Occipital lobe (tissue), 2 donors: Measurements from ENCODE around the gene SAMD7. TPM values are rescaled to one million over a fixed set of nuclear protein-coding genes. Genes with fewer than 3 reads are reported as not detected.

Experiments used
- DNase-seq: peaks from one replicate; lab custom pipeline; 2025; lab: John Stamatoyannopoulos, UW
- total RNA-seq: library from RNA; depleted of rRNA; stranded (reverse); fragments of >200 nt; gene quantifications from one replicate; pipeline ENCODE4 v1.2.3, GENCODE V29; 2014

SAMD7 gene, protein sequence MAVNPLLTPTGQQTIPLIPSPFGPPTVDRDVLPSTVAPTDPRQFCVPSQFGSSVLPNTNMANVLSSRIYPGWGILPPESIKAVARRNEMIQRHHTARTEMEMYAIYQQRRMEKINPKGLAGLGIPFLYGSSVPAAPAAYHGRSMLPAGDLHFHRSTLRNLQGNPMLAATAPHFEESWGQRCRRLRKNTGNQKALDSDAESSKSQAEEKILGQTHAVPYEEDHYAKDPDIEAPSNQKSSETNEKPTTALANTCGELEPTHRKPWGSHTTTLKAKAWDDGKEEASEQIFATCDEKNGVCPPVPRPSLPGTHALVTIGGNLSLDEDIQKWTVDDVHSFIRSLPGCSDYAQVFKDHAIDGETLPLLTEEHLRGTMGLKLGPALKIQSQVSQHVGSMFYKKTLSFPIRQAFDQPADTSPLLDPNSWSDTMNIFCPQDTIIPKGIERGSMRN
- not detected for total RNA-seq

DNA sequence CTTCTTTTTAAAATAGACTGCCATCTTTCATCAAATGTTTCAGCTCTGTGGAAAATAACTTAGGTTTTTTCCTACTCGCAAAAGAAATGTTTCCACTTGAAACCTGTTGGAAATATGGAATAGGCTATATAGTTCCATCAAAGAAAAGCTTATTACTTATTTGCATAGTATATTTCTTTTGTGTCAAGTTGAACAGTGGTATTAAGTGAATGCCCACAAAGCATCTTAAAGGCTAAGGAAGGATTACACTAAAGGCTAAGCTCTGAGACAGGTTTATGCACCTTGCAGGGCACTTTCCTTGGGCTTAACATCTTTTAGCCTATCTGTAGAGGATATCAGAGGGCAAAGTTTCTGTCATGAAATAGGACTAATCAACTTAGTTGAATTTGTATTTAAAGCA is at the start of gene SAMD7:
TSS of gene SAMD7 (plus strand) at position 301 of the 400 bp plus-strand sequence. CDS start 7,927 bp downstream, outside the sequence.
- DNase-seq = no peak

DNA sequence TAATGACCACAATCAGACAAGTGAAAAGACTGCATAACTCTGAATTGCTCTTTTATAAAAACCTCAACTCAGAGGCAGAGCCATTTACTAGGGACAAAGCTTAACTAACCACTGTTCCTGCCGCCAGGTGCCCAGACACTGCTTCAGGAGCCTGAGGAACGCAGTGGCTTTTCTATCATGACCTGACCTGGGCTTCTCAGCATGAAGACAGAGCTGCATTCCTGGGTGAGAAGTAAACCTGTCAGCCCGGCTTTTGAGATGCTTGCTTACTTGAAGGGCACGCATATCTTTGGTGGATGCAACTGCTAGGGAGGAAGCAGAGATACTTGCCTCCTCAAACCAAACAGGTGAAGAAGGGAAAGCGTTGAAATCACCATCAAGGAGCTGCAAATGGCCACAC is 49.5 kb upstream of the SAMD7 start:
- no peak for DNase-seq

DNA sequence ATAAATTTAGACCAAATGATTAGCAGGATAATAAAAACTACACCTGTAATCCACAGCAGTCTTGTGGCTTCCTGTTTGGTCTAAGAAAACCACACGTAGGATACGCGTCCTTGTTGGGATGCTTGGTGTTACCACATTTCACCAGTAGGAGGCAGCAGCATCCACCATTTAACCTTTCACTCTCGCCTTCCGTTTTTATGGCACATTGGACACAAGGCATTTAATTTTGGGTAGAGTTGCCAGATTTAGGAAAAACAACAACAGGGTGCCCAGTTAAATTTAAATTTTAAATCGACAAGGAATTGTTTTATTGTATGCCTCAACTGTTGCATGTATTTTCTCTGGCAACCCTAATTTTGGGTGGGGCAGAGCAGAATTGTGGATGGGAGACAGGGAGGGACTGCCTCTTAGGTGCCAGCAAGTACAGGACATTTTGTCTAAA is 47.9 kb upstream of the SAMD7 start:
- DNase-seq = peak; percentile 32

DNA sequence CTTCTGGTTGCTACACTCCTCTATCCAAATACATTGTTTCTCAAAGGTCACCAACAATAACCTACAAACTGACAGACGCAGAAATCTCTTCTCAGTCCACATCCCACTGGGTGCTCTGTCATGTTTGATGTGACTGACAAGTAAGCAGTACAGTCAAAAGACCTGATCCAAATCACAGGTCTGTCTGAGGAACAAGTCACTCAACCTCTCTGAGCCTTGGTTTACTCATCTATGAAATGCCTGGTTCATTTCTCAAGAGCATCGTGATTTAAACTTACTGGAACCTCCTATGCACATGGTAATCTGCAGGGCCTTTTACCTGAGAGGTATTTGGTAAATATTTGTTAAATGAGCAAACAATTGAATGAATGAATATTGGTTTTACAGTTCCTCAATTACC is 47.1 kb upstream of the SAMD7 start:
- DNase-seq = no peak

DNA sequence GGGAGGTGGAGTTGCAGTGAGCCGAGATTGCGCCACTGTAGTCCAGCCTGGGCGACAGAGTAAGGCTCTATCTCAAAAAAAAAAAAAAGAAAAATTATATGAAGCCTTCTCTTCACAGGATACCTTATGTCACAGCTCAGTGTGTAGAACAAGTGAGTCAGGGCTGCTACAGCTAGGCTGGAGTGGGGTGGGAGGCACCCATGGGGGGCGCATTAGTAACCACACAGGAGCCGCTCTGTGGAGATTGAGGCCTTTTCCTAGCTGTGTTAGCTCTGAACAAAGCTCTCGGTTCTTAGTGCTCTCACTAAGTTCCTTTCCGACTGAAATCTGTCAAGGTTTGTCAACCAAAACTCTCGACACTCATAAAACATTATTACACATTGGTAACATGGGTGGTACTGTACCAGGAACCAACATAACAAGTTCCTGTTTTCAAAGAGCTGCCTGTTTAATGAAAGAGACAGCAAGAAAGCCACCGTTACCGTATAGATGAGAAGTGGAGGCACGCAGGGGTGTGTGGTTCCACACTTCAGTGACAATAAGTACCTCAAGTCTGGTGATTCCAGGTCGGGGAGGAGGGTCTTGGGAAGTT is 46.1 kb upstream of the SAMD7 start:
- no peak for DNase-seq

DNA sequence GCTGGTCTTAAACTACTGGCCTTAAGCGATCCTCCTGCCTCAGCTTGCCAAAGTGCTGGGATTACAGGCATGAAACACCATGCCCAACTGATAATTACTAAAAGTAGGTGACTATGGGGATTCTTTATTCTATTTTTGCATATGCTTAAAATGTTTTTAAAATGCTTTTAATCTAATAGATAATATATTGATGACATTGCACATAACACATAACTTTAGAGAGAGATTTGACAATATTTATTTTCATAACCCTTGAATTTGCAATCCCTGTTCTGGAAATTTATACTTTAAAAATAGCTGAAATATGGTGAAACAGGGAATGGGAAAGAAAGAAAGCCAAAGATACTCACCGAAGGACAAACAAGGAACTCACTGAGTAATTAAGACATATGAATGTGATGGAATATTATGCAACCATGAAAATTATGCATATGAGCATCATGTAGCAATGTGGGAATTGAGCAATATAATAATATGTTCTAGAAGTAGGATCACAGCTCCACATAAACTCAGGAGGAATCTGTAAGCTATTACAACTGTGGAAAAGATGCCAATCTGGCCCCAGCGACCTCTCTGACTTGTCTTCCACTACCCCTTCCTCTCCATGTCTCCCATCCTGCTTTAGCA is 43.7 kb upstream of the SAMD7 start:
- no peak for DNase-seq

DNA sequence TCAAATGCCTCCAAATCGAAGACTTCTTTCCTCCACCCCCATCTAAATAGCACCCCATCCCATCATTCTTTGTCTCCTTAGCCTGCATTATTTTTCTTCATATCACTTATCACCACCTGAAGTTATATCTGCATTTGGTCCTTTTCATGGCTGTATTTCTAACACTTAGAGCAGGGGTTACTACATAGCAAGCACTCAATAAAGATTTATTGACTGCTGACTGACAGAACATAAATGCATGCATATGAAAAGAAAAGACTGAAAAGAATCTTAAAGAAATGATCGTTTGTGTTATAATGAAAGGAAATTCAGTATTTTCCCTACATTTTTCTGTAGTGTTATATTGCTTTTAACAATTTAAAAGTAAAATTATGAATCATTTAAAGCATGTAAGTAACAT is 43.0 kb upstream of the SAMD7 start:
- no peak for DNase-seq

DNA sequence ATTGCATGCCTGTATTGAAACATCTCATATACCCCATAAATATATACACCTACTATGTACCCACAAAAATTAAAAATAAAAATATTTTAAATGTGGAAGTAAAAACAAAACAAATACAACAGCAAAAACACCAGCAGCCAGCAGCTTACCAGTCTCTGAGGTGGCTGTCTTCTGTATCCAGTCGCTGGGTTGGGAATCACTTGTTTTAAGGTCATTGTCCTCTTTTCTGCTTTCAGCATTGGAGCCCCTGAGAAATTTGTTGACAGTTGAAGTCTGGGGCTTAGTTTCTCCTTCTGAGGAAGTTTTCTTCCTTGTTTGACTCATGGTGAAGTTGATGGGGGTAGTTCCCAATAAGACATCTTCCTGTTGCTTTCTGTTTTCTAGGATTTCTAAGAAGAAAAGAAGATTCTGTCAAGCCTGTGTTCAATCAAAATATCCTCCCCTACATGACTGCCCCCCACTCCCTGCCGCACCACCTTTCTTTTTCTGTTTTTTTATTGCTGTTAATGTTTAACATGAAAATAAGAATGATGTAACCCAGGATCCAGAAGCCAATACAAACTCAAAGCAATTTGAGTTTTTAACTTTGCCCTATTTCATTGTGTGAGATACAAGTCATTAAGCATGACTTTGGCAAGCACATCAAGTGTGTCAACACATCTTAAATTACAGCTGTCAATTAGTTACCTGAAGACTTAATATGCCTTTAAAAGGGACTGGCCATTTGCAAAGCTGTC is 41.7 kb upstream of the SAMD7 start, which contains the start of gene LRRC31:
TSS of gene LRRC31 (minus strand) at position 452 of the 737 bp plus-strand sequence. CDS start at position 324, 128 bp downstream.
- DNase-seq = no peak

DNA sequence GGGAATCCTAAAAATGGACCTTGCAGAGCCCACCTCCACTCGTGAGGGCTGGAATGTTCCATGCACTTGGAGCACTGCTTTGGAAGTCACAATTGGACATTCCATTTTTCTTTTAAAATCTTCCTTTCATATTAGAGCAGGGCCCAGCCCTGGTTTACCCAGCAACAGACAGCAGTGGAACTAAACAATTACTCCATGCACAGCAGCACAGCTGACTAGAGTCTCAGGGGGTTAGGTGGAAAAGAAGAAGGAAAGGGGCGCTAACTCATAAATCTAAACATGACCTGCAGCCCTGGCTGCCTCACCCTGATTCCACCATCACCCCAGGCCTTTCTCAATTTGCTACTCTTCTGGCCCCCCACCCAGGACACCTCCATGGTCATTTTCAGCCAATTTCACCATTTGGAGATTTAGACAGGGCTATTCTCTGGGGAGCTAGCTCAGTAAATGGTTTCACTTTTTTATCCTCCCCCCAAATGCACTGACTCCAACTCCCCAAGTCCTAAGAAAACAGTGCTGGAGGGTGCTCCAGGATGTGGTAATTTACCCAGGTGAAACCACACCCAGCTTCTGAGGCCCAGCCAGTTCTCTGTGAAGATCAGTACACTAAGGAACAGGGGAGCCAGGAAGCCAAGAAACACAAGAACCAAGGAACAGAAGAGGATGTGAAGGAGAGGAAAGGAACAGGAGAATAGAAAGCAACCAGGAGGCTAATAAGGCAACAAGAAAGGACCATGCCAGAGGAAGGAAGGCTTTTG is 40.1 kb upstream of the SAMD7 start:
- no peak for DNase-seq

DNA sequence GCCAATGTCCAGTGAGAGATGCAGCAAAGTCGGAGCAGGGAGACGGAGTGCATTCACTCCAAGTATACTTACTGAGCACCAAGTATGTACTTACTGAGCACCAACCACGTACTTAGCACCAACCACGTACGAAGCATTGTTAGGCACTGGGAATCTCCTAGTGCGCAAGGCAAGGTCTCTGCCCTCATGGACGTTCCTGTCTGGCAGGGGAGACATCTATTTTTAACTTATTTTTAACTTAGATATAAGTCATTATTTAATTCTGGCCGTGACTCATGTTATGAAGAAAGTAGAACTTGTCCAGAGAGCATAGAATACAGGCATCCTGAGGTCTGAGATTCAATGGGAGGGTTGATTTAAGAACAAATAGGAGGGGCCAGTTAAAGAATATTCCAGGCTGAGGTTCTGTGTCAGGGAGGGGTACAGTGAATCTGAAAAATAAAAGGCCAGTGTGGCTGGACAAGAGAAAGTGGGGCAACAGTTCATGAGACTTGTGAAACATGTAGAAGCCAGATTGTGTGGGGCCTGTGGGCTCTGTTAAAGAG is 32.3 kb upstream of the SAMD7 start:
- DNase-seq = no peak

DNA sequence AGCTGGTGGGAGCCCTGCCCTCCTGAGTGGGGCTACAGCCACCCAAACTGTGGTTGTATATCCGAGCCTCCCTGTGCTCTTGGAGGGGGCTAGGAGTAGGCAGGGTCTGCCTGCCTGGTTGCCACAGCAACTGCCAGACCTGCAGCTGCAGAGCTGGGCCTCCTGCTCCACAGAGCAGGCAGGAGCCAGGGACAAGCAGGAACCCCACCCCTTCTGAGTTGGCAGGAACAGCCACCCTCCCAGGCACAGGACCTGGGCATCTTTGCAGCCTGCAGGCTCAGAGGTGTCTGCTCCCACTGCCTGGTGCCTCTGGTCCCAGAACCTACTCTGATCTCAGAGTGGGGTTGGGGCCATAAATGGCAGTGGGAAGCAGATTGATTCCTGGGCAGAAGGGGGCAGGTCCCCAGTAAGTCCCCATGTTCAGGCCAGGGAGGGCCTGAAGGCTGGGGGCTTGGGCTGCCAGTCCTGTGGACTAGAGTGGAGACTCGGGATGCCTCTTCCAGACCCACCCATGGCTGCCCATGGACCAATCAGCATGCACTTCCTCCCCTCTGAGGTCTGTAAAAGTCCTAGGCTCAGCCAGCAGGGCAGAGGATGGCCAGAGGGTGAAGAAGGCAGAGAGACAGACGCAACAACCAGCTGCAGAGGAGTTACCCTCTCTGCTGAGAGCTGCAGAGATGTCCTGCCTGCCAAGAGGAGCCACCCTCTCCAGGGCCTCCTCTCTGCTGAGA is 31.4 kb upstream of the SAMD7 start:
- no peak for DNase-seq

DNA sequence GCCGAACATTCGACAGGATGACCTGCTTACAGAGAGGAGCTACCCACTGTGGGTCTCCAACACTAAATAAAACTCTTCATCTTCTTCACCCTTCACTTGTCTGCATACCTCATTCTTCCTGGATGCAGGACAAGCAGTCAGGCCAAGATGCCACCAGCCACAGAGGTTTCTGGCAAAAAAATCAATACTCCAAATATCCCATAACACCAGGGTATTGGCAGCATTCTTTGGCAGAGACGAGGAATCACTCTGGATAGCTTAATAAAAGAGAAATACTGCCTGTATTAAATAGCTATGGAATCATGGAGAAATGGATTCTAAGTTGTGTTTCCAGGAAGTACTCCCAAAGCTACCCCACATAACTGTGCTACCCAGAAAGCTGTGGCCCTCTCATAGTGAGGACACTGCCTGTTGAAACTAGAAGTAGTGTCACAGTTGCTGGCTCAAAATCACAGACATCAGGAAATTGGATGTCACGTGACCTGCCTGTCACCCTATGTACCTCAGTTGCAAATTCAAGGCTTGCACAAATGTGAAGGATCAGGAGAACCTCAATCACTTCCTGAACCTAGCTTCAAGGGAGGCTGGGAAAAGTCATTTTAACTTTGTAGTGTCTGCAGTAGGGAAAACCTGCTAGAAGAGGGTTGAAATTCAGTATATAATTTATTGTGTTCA is 30.7 kb upstream of the SAMD7 start:
- no peak for DNase-seq

DNA sequence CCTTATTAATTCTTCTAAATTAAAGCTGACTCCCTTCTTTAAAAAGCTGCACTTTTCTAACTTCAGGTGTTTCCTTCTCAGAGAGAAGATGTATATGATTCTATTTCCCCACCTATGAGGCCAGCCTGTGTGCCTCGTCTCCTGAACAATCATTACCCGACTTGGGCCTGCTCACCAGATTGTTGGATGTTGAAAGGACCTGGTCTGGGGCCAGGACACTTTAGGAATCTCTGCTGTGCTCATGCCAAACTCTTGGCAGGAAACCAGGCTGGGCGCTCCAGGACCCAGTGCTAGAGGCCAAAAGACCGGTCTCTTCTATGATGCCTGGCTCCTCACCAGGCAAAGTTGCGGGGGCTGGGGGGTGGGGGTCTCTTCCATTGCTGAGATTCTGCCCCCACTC is 24.7 kb upstream of the SAMD7 start:
- peak; percentile 24 for DNase-seq

DNA sequence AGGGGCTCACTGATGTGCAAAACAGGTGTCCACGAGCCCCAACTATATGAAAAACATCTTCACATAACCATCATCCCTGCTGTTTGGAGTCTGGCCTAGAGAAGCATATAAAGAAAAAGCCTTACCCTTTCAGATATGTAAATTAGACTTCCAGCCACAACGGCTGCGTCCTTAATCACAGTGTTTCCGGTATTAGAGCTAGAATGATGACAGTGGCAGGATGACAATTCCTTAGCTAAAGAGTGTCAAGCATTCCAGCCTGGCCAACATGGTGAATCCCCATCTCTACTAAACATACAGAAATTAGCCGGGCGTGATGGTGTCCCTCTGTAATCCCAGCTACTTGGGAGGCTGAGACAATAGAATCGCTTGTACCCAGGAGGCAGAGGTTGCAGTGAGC is 19.5 kb upstream of the SAMD7 start:
- DNase-seq = no peak

DNA sequence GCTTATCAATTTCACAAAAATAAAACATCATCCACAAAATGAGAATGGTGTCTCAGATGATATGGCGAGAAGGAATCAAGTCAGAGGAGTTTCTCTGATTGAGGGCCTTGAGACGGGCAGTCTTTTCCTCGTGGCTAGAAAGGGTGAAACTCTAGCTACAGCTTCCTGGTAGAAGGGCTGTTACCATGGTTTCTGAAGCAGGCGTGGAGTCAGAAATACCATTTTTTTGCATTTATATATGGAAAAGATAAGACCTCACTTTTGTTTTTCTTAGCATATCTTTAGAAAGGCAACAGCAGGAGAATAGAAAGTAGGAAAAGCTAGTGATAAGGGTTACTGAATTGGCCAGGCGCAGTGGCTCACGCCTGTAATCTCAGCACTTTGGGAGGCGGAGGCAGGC is 17.3 kb upstream of the SAMD7 start:
- no peak for DNase-seq

DNA sequence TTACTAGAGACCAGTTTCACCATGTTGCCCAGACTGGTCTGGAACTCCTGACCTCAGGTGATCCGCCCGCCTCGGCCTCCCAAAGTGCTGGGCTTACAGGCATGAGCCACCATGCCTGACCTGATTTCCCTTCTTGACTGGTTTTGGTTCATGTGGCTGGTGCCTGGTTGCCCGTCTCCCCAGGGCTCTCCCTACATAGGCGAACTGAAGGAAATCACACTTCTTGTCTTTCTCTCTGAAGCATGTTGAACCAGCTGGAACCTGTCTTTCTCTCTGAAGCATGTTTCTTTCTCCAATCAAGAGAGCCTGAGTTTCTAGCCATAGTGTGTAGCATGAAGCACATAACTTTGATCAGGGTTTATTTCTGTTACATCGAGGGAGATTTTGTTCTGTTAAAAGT is 16.3 kb upstream of the SAMD7 start:
- no peak for DNase-seq

DNA sequence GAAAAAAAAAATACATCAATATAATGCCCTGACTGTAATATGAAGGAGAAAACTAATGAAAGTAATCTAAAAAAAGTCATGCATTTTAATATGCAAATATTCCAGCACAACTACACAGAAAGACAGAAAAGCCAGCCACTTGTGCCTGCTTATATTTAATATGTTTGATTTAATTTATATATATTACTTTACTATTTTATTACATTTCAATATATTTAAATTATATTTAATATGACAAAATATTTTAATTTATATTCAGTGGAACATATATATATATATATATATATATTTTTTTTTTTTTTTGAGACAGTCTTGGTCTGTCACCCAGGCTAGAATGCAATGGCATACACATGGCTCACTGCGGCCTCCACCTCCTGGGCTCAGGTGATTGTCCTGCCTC is 14.1 kb upstream of the SAMD7 start:
- DNase-seq = no peak

DNA sequence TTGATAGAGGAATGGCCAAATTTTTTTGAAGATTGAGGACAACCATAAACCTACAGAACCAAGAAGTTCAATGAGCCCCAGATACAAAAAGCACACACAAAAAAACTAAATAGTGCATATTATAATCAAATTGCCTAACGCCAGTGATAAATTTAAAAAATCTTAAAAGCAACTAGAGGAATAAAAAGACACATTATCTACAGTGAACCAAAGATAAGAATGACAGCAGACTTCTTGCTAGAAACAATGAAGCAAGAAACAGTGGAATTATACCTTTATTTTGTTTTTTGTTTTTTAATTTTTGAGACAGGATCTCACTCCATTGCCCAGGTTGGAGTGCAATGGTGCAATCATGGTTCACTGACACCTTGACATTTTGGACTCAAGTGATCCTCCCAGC is 9.9 kb upstream of the SAMD7 start:
- DNase-seq = no peak

DNA sequence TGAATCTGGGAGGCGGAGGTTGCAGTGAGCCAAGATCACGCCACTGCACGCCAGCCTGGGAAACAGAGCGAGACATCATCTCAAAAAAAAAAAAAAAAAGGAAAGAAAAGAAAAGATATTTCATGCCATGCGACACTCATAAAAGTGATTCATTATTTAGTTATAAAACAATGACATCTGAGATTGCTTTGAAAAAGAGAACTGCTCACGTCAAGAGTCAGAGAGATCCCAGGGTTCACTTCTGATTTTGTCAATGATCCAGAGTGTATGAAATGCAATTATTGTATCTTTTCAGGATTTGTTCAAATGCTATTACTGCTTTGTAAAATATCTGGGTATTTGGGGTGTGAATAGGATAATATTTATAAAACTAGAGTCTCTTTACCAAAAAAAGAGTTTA is 6.0 kb upstream of the SAMD7 start:
- DNase-seq = no peak

DNA sequence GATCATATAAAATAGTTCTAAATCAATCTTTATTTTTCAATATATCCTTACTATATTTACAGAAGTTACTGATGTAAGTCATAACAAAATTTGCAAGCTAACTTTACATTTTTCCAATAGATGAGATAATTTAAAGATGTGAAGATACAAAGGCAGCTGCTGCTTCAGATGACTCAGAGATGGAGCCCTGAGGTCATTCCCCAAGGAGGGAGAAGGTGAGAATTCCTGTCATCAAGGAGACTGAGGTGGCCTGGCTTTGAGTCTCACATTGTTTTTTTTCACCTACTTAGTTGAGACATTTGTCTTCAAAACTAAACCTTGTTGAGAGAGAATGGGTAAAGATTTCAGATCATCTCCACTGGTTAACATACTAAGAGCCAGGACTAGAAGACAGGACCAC is 3.9 kb upstream of the SAMD7 start:
- DNase-seq = no peak
